Measurements from ENCODE around the gene POLR1D.

DNA sequence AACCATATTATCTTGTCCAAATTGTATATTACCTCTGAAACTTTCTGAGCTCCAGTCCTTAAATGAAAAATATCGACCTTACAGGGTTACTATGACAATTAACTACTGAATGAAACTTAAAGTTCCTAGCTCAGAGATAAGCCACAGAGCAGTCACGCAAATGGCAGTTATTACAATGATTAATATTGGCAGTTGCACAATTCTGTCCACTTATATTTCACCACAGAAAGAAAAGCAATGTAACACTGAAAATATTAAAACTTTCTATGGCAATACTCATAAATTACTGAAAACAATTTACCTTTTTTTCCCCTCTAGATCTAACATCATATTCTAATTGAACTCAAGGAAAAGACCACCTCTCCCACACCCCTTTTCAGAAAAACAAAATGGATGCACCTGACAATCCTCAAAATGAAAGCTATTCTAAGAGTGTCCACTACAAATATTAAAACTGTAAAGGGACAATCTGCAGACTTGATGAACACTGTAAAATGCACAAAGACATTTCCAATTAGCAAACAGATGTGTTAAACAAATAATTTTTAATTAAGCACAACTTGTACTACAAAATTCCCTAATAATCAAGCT, 16.0 kb upstream of the POLR1D start:
- TF ChIP-seq, protein P1, sequence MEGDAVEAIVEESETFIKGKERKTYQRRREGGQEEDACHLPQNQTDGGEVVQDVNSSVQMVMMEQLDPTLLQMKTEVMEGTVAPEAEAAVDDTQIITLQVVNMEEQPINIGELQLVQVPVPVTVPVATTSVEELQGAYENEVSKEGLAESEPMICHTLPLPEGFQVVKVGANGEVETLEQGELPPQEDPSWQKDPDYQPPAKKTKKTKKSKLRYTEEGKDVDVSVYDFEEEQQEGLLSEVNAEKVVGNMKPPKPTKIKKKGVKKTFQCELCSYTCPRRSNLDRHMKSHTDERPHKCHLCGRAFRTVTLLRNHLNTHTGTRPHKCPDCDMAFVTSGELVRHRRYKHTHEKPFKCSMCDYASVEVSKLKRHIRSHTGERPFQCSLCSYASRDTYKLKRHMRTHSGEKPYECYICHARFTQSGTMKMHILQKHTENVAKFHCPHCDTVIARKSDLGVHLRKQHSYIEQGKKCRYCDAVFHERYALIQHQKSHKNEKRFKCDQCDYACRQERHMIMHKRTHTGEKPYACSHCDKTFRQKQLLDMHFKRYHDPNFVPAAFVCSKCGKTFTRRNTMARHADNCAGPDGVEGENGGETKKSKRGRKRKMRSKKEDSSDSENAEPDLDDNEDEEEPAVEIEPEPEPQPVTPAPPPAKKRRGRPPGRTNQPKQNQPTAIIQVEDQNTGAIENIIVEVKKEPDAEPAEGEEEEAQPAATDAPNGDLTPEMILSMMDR (IDR thresholded peaks at IDR 0.05), result no peak
- TF ChIP-seq, protein P2, sequence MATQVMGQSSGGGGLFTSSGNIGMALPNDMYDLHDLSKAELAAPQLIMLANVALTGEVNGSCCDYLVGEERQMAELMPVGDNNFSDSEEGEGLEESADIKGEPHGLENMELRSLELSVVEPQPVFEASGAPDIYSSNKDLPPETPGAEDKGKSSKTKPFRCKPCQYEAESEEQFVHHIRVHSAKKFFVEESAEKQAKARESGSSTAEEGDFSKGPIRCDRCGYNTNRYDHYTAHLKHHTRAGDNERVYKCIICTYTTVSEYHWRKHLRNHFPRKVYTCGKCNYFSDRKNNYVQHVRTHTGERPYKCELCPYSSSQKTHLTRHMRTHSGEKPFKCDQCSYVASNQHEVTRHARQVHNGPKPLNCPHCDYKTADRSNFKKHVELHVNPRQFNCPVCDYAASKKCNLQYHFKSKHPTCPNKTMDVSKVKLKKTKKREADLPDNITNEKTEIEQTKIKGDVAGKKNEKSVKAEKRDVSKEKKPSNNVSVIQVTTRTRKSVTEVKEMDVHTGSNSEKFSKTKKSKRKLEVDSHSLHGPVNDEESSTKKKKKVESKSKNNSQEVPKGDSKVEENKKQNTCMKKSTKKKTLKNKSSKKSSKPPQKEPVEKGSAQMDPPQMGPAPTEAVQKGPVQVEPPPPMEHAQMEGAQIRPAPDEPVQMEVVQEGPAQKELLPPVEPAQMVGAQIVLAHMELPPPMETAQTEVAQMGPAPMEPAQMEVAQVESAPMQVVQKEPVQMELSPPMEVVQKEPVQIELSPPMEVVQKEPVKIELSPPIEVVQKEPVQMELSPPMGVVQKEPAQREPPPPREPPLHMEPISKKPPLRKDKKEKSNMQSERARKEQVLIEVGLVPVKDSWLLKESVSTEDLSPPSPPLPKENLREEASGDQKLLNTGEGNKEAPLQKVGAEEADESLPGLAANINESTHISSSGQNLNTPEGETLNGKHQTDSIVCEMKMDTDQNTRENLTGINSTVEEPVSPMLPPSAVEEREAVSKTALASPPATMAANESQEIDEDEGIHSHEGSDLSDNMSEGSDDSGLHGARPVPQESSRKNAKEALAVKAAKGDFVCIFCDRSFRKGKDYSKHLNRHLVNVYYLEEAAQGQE (IDR thresholded peaks at IDR 0.05; ENCODE audit: insufficient read depth in 1 of 2, low read depth in 2 of 2, low read length in 1 of 2), result no peak
- TF ChIP-seq SIN3A (IDR thresholded peaks at IDR 0.05; ENCODE audit: borderline replicate concordance, insufficient read depth, low read depth, low read length), result no peak
- TF ChIP-seq TCF7L2 (IDR thresholded peaks at IDR 0.05; ENCODE audit: low read depth, low read length), result no peak

Data from Panc1 (cell line).